Measurements from ENCODE around the gene PRRG4.
"Not testable (repeated sequence)": the region's sequence is repeated elsewhere in the genome, so short reads cannot be mapped to it uniquely, and the experiment has no call there.

The PRRG4 gene

GRCh38 chr11:32831221-32831620 lies 1.5 kb downstream of the PRRG4 start:
- no peak for DNase-seq

DNA sequence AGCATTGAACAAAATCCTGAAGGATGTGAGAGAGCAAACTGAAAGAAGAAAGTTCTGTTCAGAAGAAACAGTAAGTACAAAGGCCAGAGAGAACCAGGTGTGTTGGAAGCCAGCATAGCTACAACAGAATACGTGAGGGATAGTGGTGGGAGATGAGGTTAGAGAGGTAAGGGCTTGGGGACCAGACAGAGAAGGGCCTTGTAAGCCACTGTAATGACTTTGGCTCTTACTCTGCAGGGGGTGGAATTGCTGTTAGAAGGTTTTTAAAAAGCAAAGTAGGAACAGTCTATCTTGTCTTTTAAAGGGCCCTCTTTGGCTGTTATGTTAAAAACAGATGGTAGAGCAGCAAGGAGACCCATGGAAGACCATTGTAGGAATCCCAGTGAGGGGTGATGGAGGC lies 4.2 kb downstream of the PRRG4 start:
- no peak for DNase-seq

DNA sequence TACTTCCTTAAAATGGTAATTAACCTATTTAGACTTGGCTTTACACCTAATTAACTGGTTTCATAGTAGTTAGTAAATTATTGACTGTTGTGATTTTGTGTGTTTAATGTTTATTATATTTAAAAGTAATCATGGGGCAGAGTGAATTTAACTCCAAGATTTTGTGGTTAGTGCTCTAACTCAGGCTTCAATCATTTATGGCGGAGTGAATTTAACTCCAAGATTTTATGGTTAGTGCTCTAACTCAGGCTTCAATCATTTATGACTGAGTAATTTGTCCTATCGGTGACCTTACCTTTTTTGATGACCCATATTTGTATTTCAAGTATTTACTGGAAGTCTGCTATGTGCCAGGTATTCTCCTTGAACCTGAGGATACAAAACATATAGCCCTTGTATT lies 7.2 kb downstream of the PRRG4 start:
- no peak for DNase-seq

DNA sequence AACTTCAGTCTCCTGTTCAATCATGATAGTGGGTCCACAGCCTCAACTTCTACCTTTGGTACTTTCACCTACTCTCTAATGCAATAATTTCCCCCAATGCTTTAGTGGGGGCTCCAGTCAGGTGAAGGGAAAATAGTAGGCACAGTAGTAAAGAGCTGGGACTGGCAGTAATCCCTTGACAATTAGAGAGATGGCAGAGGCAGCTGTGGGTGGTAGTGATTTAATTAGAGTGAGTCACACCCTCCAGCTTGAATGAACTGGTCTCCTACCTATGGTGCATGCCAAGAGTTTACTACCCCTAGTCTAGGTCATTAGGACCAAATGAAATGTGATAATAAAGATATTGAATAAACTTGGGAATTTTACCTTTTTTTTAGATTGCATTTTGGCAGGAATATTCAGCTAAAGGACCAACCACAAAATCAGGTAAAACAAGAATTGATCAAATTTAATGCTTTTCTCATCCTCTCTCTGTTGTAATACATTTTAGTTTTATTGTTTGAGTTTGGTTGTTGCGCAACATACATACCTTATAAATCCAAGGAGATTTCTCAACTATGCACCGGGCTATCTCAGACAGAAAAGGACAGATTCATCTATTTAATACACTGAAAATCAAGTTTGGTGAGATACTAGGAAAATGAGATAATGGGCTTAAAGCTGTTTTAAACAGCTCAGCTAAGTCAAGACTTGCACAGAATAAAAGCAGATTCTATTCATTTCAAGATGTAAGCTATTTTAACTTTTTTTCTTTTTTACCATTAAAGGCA lies 9.0 kb downstream of the PRRG4 start:
- DNase-seq: no peak

- DNase-seq: no peak
Measured at GRCh38 chr11:32839308-32839707, 9.6 kb downstream of the PRRG4 start.

DNA sequence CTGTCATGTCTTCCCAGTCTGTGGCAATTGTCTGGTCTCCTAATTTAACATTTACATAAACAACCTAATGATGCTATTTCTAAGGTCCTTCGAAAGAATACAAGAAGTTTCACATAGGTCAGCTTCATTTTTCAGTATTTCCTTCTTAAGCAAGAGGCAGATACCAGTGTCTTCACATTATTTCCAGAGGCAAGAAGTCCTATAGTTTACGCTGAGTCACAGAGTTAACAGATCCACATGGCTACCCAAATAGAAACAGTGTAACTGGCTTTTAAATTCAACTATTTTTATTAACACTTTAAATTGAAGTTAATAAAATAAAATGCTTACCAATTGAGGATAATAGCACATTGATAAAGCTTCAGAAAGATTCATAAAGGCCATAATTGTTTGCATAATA lies 10.9 kb downstream of the PRRG4 start:
- no peak for DNase-seq

DNA sequence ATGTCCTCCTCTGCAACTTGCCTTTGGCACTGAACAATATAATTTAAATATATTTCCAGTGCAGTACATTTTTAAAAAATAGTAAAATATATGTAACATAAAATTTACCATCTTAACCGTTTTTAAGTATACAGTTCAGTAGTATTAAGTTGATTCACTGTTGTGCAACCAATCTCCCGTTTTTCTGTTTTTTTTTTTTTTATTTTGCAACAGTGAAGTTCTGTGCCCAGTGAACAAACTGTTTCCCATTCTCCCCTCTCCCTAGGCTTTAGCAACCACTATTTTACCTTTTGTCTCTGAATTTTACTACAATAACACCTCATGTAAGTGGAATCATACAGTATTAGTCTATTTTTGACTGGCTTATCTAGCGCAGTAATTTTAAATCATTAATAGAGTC lies 13.8 kb downstream of the PRRG4 start:
- no peak for DNase-seq

DNA sequence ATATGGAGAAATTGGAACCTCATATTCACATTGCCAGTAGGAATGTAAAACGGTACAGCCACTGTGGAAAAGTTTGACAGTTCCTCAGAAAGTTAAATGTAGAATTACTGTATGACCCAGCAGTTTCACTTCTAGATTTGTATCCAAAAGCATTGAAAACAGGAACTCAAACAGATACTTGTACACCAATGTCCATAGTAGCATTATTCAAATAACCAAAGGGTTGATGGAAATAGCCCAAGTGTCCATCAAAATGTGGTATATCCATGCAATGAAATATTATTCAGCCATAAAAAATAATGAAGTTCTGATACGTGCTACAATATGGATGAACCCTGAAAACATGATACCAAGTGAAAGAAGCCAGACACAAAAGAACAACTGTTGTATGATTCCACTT lies 17.8 kb downstream of the PRRG4 start:
- DNase-seq: no peak

- DNase-seq: no peak
Measured at GRCh38 chr11:32849761-32850160, 20.0 kb downstream of the PRRG4 start.

DNA sequence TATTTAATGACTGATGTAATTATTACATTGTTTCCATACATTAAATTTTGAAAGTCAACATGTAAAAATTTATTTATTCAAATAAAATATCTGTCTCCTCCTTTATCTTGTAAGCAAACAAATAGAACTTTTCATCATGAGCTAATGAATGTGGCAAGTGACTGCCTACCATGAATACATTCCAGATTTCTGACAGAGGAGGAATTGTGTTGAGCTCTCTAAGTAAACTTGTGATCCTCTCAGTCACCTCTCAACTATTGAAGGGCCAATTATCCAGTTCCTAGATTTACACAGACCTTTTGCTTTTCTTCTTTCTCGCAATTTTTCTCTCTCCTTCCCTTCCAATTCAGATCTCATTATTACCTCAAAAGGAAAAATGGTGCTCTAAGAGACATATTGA lies 21.5 kb downstream of the PRRG4 start:
- DNase-seq: no peak

DNA sequence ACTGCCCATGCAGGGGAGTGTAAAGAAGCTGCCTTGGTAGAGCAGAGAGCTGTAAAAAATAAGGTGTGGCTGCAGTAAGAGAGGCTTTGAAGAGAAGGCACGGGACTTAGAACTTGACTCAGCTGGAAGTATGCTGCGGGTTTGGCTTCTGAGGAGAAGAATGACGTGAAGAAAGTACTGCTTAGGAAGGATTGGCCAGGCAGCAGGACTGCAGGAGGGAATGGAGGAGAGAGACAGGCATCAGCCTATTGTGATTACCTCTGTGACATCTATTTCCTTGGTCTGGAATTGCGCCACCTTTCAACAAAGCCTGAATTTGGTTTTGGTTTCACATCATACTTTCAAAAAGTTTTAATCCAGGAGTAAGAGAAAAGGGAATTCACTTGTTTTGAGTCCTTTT lies 22.5 kb downstream of the PRRG4 start:
- DNase-seq: no peak

- no peak for DNase-seq
Measured at GRCh38 chr11:32855601-32856000, 25.9 kb downstream of the PRRG4 start.

DNA sequence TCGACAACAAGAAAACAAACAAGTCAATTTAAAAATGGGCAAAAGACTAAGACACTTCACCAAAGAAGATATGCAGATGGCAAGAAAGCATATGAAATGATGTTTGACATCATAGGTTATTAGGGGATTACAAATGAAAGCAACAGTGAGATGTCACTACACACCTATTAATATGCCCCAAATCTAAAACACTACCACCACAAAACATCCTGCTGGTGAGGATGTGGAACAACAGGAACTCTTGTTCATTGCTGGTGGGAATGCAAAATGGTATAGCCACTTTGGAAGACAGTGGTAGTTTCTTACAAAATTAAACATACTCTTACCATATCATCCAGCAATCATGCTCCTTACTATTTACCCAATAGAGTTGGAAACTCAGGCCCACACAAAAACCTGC lies 29.0 kb downstream of the PRRG4 start:
- no peak for DNase-seq

- no peak for DNase-seq
Measured at GRCh38 chr11:32861850-32862577, 32.3 kb downstream of the PRRG4 start.

DNA sequence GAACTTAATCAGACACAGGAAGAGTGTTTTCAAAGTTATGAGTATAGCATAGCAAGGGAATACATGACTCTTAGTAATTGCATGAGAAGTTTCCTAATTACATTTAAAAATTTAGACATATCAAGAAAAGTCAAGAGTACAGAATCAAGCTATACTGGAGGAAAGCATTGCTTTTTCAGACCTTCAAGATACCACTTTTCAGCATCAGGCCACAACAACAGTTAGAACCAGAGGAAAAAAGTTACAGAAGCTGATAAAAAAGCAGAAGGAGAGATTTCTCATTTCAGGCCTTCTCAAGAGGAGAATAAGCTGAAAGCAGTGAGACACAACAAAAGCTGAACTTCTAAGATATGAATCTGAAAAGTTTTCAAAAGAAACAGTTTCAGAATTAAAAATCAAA lies 34.8 kb downstream of the PRRG4 start:
- DNase-seq: no peak

GRCh38 chr11:32868752-32869151 lies 39.0 kb downstream of the PRRG4 start:
- not testable (repeated sequence) for DNase-seq

DNA sequence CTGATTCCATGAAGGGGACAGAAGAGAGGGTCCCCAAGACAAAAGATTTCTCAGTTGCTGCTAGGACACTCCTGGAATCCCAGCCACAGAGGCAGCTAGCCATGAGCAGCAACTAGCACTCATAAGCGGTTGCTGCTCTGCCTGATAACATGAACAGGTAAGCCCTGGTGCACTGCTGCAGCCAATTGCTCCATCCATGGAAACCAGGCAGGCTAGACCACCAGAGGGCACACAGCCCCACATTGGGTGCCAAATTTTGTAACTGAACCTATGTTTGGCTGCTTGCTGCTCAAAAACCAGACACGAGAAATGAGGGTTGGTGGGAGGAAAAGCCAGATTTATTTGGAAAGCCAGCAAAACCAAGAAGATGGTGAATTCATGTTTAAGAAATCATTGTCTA lies 40.9 kb downstream of the PRRG4 start:
- DNase-seq: no peak

DNA sequence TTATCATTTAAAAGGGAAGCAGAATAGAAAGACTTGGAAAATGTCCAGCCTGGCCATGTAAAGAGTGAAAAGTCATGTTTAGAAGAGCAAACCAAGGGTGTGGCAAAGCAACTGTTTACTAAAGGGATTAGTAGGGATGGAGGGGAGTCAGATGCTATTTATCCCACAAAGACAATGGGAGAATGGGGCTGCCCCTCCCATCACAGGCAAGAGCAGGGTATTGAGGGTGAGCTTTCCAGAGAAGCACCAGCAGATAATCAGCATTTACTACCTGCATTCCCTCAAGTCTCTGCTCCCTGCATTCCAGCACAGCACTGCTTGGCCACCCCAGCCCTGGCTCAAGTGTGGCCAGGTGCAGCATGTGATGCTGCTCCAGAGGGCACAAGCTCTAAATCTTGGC lies 44.4 kb downstream of the PRRG4 start:
- no peak for DNase-seq

DNA sequence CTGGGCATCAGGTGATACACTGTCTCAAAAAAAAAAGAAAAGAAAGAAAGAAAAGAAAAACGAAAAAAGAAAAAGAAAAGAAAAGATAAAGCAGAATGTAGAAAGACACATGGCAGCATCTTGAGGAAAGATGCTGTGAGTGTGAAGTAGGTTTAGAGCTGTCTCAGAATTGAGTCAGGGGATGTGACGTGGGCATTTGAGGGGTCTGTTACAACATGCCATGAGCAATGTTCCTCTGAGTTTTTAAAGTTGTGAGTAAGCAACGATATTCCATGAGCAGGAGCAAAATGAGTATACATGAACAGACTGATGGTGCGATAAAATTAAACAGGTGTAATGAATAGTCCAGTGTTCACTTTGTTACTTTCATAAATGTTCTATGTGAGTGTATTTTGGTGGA lies 51.6 kb downstream of the PRRG4 start:
- DNase-seq: no peak

GRCh38 chr11:32883421-32883820 lies 53.7 kb downstream of the PRRG4 start:
- DNase-seq: no peak

GRCh38 chr11:32884023-32884422 lies 54.3 kb downstream of the PRRG4 start:
- DNase-seq: no peak

GRCh38 chr11:32884770-32885384 lies 55.1 kb downstream of the PRRG4 start:
- DNase-seq: no peak

DNA sequence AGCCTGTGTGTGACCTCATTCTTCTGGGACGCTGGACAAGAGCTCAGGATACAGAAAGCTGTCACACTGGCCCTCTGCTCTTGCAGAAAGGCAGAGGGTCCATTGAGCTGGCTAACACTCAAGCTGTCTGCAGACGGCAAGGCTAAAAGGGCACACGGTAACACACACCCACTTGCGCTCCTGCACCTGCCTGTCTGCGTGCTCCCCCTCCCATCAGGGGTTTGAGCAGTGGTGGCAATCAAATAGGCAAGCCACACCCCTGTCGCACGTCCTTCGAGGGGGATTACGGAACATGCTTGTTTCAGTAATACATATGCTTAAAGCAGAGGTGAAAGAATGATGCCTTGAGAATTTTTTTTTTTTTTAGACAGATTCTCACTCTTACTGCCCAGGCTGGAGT lies 55.8 kb downstream of the PRRG4 start:
- DNase-seq: no peak

DNA sequence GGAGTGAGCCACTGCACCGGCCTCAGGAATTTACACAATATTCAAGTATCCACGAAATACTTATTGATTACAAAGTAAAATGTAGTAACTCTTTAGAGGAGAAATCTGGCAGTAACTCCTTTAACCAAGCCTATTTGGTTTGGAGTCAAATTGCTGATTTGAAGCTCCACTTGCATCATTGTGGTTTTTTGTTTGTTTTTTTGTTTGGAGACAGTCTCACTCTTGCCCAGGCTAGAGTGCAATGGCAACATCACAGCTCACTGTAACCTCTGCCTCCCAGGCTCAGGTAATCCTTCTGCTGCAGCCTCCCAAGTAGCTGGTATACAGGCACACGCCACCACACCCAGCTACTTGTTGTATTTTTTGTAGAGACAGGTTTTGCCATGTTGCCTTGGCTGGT lies 56.5 kb downstream of the PRRG4 start:
- no peak for DNase-seq
